ENCODE measurements around the gene POLE2.
A peak's percentile ranks its signal among the peaks of the same experiment; 100 is the strongest.

POLE2 gene

GRCh38 chr14:49617852-49618519 is 70.0 kb downstream of the POLE2 start:
- no peak for DNase-seq

- no peak for DNase-seq
Observed at GRCh38 chr14:49615776-49616175, 72.2 kb downstream of the POLE2 start.

GRCh38 chr14:49614196-49614595 is 73.8 kb downstream of the POLE2 start:
- DNase-seq, result no peak

GRCh38 chr14:49612671-49613070 is 75.3 kb downstream of the POLE2 start:
- DNase-seq, result no peak

GRCh38 chr14:49612251-49612650 is 75.8 kb downstream of the POLE2 start:
- DNase-seq, result no peak

- no peak for DNase-seq
Observed at GRCh38 chr14:49607583-49607982, 80.4 kb downstream of the POLE2 start.

GRCh38 chr14:49598485-49599300 is 89.3 kb downstream of the POLE2 start, which contains the start of gene LRR1:
TSS of gene LRR1 (plus strand) at chr14:49598940. CDS start at chr14:49599021, 81 bp downstream.
- peak; percentile 78 for DNase-seq

- DNase-seq, result peak; percentile 47
Observed at GRCh38 chr14:49598189-49598484, 89.9 kb downstream of the POLE2 start.

- DNase-seq, result no peak
Observed at GRCh38 chr14:49594347-49595091, 93.5 kb downstream of the POLE2 start.
